Esophagus (tissue), 2 donors: ENCODE measurements around the gene ZDHHC3. TPM values are rescaled to one million over a fixed set of nuclear protein-coding genes. Genes with fewer than 3 reads are reported as not detected.

Experiments
- H3K27ac ChIP-seq, 2 donors: one replicate each; pipeline ENCODE4 v1.5.1; 2013; ENCODE audit warnings: low read depth in 2 of 2, mild to moderate bottlenecking in 2 of 2, inconsistent platforms in 1 of 2, low read length in 1 of 2, moderate library complexity in 1 of 2
- H3K27me3 ChIP-seq, 2 donors: one replicate each; pipeline ENCODE4 v1.6.1; 2013; ENCODE audit warnings: low read length in 2 of 2, control low read depth in 1 of 2, mild to moderate bottlenecking in 1 of 2; ENCODE audit not compliant: insufficient read depth in 2 of 2, control insufficient read depth in 1 of 2
- H3K36me3 ChIP-seq, 2 donors: one replicate each; pipeline ENCODE4 v1.6.1; 2013; ENCODE audit warnings: low read length in 1 of 2; ENCODE audit not compliant: control insufficient read depth in 2 of 2, insufficient read depth in 2 of 2
- H3K4me1 ChIP-seq, 2 donors: one replicate each; pipeline ENCODE4 v1.6.1; 2013; ENCODE audit warnings: low read length in 1 of 2; ENCODE audit not compliant: control insufficient read depth in 2 of 2, insufficient read depth in 2 of 2
- H3K4me3 ChIP-seq, 2 donors: one replicate each; pipeline ENCODE4 v1.5.1; 2013; ENCODE audit warnings: low read length in 2 of 2, mild to moderate bottlenecking in 2 of 2, low read depth in 1 of 2, moderate library complexity in 1 of 2
- H3K9me3 ChIP-seq, 2 donors: one replicate each; pipeline ENCODE4 v1.6.1; 2013; ENCODE audit warnings: mild to moderate bottlenecking in 2 of 2, low read depth in 1 of 2, low read length in 1 of 2, moderate library complexity in 1 of 2; ENCODE audit not compliant: control insufficient read depth in 2 of 2, insufficient read depth in 1 of 2
- WGBS, 2 donors: extraction: QIAGEN DNeasy Blood & Tissue Kit; methylation state at CpG; one replicate each; pipeline ENCODE4 v1.1.7; 2013; 5-methylcytosine and 5-hydroxymethylcytosine counted together
- polyA plus RNA-seq, 2 donors: library from polyadenylated mRNA; stranded (reverse); fragments of 200-250 nt; gene quantifications; one replicate each; pipeline ENCODE4 v1.2.3, GENCODE V29; 2013
- donor health status: healthy with polysubstance abuse.
- donor health status: Bipolar disorder and iron deficiency.

ZDHHC3 gene
- polyA plus RNA-seq, 2 donors = 26.0 to 50.1 TPM

DNA sequence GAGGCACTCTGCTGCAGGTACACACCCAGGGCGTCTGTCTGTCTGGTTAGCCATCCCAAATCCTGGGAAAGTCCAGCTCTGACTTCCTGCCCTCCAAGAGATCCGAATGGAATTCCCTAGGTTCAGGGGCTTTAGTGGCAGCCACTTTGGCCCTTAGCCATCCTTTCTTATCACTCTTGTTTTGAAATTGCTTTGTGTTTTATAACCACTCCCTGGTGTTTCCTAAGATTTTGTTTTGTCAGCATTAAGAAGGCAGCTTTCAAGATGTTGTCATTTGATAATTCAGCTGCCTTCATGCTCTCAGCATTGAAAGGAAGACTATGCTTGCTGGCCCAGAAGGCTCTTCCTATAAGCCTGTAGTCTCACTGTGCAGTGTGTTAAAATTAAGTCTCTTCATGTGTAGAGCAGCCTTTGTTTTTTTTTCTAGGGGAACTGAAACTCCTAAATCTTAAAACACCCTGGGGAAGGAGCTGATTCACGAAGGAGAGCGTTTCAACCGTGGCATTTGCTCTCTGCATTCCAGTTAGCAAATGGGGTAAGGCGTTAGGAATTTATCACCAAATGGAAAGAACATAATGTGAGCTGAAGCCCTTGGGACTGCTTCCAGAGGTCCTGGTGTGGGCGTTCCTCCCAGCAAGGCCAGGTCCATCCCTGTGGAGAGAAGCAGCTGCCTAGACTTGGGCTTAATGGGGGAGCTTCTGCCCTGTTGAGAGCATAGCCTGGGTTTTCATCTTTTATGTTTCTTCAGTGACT is 36.0 kb upstream of the ZDHHC3 start:
- 26 to 36% methylated on average over 7 of the region's 7 CpGs for WGBS, 2 donors
- Histone ChIP-seq H3K4me1 (peaks cover 0 to 3% of the 10 kb centered on the region in 2 donors), H3K36me3 (peaks cover 0 to 20% of the 10 kb centered on the region in 2 donors), H3K9me3 (no peaks in the 10 kb centered on the region), H3K4me3 (no peak overlapping the region), H3K27me3 (no peaks in the 10 kb centered on the region), H3K27ac (peak overlapping the region; percentile 73 to 87)

DNA sequence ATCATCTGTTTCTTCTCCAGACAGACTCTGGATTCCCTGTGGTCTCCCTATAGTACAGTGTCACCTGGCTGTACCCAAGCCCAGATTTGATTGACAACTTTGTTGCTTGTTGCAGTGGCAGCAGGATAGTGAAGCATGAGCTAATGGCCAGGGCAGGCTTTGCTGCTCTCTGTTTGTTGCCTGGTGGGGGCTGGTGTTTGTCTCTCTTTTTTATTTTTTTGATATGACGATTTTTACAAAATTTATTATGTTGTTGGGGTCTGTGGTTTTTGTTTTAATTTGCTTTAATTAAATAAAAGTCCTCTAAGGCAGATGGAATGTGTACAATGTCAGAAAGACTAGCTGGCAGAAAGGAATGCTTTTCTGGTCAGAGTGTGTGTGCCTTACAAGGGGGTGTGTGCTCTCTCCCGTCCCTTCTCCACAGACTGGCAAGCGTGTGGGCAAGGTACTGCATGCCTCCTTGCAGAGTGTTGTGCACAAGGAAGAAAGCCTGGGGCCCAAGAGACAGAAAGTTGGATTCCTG is 34.9 kb upstream of the ZDHHC3 start:
- Histone ChIP-seq H3K36me3 (peaks cover 0 to 19% of the 10 kb centered on the region in 2 donors), H3K27me3 (no peaks in the 10 kb centered on the region), H3K4me1 (peaks cover 0 to 3% of the 10 kb centered on the region in 2 donors), H3K9me3 (no peaks in the 10 kb centered on the region), H3K4me3 (no peak overlapping the region), H3K27ac (peak overlapping the region in 1 of 2 donors; percentile 87)
- WGBS, 2 donors = 35 to 51% methylated on average over 3 of the region's 3 CpGs

DNA sequence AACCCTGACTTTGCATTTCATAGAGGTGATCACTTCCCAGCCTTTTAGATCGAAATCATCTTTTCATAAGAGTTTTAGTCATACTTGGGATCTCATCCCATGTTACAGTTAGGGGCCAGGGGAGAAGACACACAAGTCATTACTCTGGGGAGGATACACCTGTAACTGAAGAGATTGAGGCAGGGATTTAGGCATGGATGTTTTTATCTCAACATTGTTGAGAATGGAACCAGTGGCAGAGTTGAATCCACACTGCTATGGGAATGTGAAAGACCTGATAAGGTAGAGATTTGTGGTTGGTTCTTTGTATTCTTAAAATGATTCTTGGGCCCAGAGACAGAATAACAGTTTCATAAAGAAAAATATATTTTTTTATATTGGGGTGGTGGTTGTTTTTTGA is 33.9 kb upstream of the ZDHHC3 start:
- Histone ChIP-seq H3K36me3 (peaks cover 0 to 14% of the 10 kb centered on the region in 2 donors), H3K9me3 (no peaks in the 10 kb centered on the region), H3K4me3 (no peak overlapping the region), H3K27me3 (no peaks in the 10 kb centered on the region), H3K4me1 (peaks cover 0 to 3% of the 10 kb centered on the region in 2 donors), H3K27ac (no peak overlapping the region)
- 92 to 99% methylated on average over 1 of the region's 1 CpG for WGBS, 2 donors

DNA sequence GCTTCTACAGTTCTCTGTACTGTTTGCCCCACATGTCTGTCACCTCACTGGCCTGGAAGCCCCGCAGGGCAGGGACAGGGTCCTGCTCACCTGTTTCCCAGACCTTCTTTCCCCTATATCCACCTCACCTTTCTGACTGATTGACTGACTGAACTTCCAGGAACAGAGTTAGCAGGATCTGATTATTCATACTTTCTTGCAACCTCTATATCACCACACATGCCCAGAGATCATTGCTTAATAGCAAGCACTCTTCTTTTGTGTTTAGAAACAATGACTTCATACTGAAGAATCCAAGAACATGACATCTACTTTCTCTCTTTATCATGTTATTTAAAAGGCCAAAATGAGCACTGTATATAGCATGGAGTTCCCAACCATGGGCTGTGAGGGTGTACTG is 32.1 kb upstream of the ZDHHC3 start:
- H3K4me3 ChIP-seq = no peak overlapping the region
- H3K36me3 ChIP-seq = peaks cover 0 to 15% of the 10 kb centered on the region in 2 donors
- H3K27ac ChIP-seq = no peak overlapping the region
- 100% methylated on average over 1 of the region's 1 CpG for WGBS, 2 donors
- H3K27me3 ChIP-seq = no peaks in the 10 kb centered on the region
- H3K4me1 ChIP-seq = peaks cover 0 to 3% of the 10 kb centered on the region in 2 donors
- H3K9me3 ChIP-seq = no peaks in the 10 kb centered on the region

DNA sequence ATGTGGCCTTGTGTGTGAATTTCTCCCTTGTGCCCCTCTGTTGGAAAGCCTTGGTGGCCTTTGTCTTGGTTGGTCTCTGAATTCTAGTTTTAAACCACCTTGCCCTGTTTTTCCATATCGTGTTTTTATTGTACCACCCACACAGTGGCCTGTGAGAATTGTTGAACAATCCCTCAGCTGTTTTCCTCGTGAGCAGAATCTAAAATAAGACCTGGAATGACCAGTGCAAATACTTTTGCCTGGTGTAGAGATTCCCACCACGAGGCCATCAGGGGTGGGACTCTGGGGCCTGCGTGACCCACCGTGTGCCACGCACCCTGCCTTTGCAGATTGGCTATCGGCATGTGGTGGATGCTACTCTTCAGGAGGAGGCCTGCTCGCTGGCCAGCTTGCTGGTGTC is 31.1 kb upstream of the ZDHHC3 start:
- H3K9me3 ChIP-seq = no peaks in the 10 kb centered on the region
- H3K4me1 ChIP-seq = peaks cover 0 to 3% of the 10 kb centered on the region in 2 donors
- H3K27me3 ChIP-seq = no peaks in the 10 kb centered on the region
- WGBS, 2 donors = 93 to 94% methylated on average over 8 of the region's 8 CpGs
- no peak overlapping the region for H3K4me3 ChIP-seq
- peaks cover 0 to 18% of the 10 kb centered on the region in 2 donors for H3K36me3 ChIP-seq
- H3K27ac ChIP-seq = no peak overlapping the region

DNA sequence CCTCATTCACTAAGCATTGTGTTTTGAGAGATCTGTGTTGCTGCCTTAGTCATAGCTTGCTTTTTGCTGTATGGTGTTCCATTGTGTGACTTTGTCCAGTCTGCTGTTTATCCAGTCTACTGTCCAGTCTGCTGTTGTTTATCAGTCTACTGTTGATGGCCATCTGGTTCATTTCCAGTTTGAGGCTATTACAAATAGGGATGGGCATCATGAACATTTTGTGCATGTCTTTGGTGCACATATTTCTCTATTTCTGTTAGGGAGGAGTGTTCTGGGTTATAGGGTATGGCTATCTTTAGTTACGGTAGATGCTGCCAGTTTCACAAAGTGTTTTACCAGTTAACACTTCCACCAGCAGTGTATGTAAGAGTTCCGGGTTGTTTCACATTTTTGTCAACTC is 27.9 kb upstream of the ZDHHC3 start:
- peaks cover 3 to 21% of the 10 kb centered on the region in 2 donors for H3K36me3 ChIP-seq

DNA sequence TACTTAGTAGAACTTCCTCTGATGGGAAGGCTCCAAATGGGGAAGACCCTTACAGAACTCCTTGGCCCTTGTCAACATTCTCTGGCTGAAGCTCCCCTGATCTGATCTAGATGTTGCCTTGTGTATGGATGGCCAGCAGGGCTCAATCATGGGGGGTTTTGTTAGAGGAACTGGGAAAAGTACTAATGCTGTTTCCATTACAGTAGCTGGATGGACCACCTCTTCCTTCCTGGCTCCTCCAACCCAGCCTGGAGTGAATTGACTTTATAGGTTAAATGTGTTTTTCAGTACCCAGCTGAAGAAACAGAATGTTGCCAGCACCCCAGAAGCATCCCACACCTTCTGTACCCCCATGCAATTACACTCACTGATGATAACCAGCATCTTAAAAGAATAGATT is 27.4 kb upstream of the ZDHHC3 start:
- no peaks in the 10 kb centered on the region for H3K9me3 ChIP-seq
- H3K4me3 ChIP-seq = no peak overlapping the region
- no peaks in the 10 kb centered on the region for H3K27me3 ChIP-seq
- no peaks in the 10 kb centered on the region for H3K4me1 ChIP-seq
- H3K27ac ChIP-seq = no peak overlapping the region
- H3K36me3 ChIP-seq = peaks cover 6 to 24% of the 10 kb centered on the region in 2 donors

More for the DNA sequence above, 27.9 kb upstream of the ZDHHC3 start:
- H3K4me3 ChIP-seq = no peak overlapping the region
- no peaks in the 10 kb centered on the region for H3K4me1 ChIP-seq
- no peaks in the 10 kb centered on the region for H3K9me3 ChIP-seq
- 95 to 100% methylated on average over 2 of the region's 2 CpGs for WGBS, 2 donors
- no peaks in the 10 kb centered on the region for H3K27me3 ChIP-seq
- no peak overlapping the region for H3K27ac ChIP-seq

DNA sequence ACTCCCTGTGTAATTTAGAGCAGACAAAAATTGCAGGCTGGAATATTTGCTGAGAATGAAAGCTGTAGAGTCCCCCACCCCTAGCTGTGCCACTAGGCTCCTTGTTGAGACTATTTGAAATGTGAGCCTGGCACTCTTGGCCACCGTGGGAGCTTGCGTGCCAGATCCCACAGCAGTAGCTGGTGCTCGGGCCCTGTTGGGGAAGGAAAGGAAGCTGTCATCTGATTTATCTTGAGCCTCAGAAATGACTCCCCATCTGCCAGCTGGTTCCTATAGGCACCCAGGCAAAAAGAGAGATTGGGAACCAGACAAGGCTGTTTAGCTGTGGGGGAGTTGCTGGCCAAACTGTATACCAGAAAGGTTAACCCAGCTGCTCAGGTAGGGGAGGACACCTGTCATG is 26.7 kb upstream of the ZDHHC3 start:
- Histone ChIP-seq H3K27ac (no peak overlapping the region), H3K4me1 (no peaks in the 10 kb centered on the region), H3K9me3 (no peaks in the 10 kb centered on the region), H3K27me3 (no peaks in the 10 kb centered on the region), H3K36me3 (peaks cover 6 to 22% of the 10 kb centered on the region in 2 donors), H3K4me3 (no peak overlapping the region)
- 91% methylated on average over 3 of the region's 3 CpGs for WGBS, 2 donors

DNA sequence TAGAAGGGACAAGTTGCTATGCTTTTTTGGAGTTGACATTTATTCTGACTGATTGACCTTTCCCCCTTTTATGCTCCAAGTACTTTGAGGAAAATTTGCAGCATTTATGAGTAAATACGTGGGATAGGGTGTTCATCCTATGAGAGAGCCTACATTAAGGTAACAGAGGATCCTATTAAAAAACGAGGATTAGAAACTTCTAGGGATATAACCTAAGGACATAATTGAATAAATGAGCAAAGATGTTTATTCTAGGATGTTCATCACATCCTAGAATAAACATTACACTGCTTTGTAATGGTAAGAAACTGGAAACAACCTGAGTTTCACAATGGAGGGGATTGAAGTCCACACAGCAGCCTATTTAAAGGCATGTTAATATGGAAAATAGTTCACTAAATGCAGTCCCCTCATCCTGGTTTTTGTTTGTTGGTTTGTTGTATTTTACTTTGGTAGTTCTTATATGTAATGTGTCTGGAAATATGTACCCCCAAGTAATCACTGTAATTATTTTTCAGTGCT is 26.2 kb upstream of the ZDHHC3 start:
- Histone ChIP-seq H3K4me1 (no peaks in the 10 kb centered on the region), H3K9me3 (no peaks in the 10 kb centered on the region), H3K27ac (no peak overlapping the region), H3K27me3 (no peaks in the 10 kb centered on the region), H3K4me3 (no peak overlapping the region), H3K36me3 (peaks cover 6 to 18% of the 10 kb centered on the region in 2 donors)
- 67 to 75% methylated on average over 2 of the region's 2 CpGs for WGBS, 2 donors

DNA sequence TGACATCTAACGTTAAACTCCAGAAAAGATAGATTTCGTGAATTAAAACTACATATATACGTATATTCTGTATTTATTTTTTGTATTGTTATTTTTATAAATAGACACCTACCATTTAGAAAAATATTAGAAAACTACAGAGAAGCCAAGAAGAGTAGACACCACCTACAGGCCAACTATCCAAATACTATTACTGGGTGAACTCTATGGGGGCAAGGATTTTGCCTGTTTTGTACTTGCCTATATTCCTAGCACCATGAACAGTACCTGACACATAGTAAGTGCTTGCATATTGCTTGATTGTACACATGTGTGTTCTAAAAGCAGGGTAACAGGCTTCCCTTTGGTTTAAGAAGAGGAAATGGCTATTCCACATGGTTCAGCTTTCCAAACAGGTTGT is 25.8 kb upstream of the ZDHHC3 start:
- WGBS, 2 donors = 97 to 99% methylated on average over 3 of the region's 3 CpGs
- H3K9me3 ChIP-seq = no peaks in the 10 kb centered on the region
- H3K4me3 ChIP-seq = no peak overlapping the region
- peaks cover 6 to 15% of the 10 kb centered on the region in 2 donors for H3K36me3 ChIP-seq
- no peaks in the 10 kb centered on the region for H3K27me3 ChIP-seq
- no peaks in the 10 kb centered on the region for H3K4me1 ChIP-seq
- H3K27ac ChIP-seq = no peak overlapping the region
